Activated T-helper 1 cell treated with anti-CD3 and anti-CD28 coated beads, Interleukin-12 subunit alpha, Interleukin-12 subunit beta, Interleukin-2, Interleukin-4 antibody, amounts not matched to agents 30 ng/mL and 10 ng/mL and 1 ng/mL, durations not matched to agents 14 hours and 24 hours and 36 hours (primary cell): ENCODE results near the gene TCF7L2. TPM values are rescaled to one million over a fixed set of nuclear protein-coding genes. Genes with fewer than 3 reads are reported as not detected.

Source experiments
- DNase-seq: peaks from one replicate; pipeline ENCODE4 v3.0.0; 2021; ENCODE audit warnings: low spot score
- H3K27ac Mint-ChIP-seq: one replicate; pipeline ENCODE4 v1.8.0; 2021; ENCODE audit warnings: mild to moderate bottlenecking, mixed read lengths
- H3K27me3 Mint-ChIP-seq: one replicate; pipeline ENCODE4 v1.8.0; 2022; ENCODE audit warnings: mild to moderate bottlenecking, moderate library complexity, mixed read lengths; ENCODE audit not compliant: insufficient read depth
- H3K36me3 Mint-ChIP-seq: one replicate; pipeline ENCODE4 v1.8.0; 2021; ENCODE audit warnings: low read depth, mixed read lengths
- H3K4me1 Mint-ChIP-seq: one replicate; pipeline ENCODE4 v1.8.0; 2021; ENCODE audit warnings: low read depth, mixed read lengths
- H3K4me3 Mint-ChIP-seq: one replicate; pipeline ENCODE4 v1.8.0; 2021; ENCODE audit warnings: mild to moderate bottlenecking, moderate library complexity, mixed read lengths
- H3K9me3 Mint-ChIP-seq: one replicate; pipeline ENCODE4 v1.8.0; 2021; ENCODE audit warnings: mixed read lengths
- intact Hi-C: fragments of 100-400 bp; cut with micrococcal nuclease; formaldehyde crosslinking; loops from one replicate; pipeline ENCODE4 v1.15.1; 2024
- total RNA-seq: library from RNA; stranded (reverse); gene quantifications from 2 replicates; pipeline ENCODE4 v1.2.3, GENCODE V29; 2022

The TCF7L2 gene
- total RNA-seq, 1 donor from 2014 or later, result 0.36 TPM

DNA sequence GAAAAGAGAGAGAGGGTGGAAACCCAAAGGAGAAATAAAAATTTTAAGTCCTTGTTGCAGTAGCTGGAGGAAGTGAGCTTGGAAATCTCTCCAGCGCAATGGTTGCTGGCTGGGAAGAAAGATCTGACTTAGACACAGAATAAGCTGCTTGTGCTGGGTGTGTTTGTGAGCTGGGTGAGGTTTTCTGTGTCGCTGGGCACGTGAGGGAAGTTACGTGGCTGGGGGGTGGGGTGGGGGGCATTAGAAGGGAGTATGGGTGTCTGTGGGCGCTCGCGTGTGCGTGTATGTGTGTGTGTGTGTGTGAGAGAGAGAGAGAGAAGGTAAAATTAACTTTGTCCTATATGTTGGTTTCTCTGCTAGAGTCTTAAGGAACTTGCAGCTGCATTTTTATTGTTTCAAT, 11.6 kb downstream of the TCF7L2 start:
- H3K4me1 Mint-ChIP-seq, result no peaks in the 10 kb centered on the region
- no peaks in the 10 kb centered on the region for H3K9me3 Mint-ChIP-seq
- H3K27ac Mint-ChIP-seq, result no peak overlapping the region
- no peaks in the 10 kb centered on the region for H3K36me3 Mint-ChIP-seq
- no peak for DNase-seq
- no peak overlapping the region for H3K4me3 Mint-ChIP-seq
- peaks cover 59% of the 10 kb centered on the region for H3K27me3 Mint-ChIP-seq
- intact Hi-C loops, result no loop called here

DNA sequence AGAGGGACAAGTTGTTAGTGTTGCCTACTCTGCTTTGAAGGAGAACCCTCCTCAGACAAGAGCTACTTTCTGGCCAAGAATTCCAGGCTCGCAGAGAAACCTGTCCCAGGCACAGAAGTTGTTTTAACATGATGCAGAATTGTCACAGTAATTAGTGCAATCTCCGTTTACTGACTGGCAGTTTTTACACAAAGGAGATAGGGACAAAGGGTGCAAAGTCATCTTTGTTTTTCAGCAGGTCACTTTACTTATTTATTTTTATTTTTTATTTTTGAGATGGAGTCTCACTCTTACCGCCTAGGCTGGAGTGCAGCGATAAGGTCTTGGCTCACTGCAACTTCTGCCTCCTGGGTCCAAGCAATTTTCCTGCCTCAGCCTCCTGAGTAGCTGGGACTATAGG, 12.3 kb downstream of the TCF7L2 start:
- H3K27me3 Mint-ChIP-seq, result peaks cover 55% of the 10 kb centered on the region
- no peak overlapping the region for H3K27ac Mint-ChIP-seq
- no peak overlapping the region for H3K4me3 Mint-ChIP-seq

DNA sequence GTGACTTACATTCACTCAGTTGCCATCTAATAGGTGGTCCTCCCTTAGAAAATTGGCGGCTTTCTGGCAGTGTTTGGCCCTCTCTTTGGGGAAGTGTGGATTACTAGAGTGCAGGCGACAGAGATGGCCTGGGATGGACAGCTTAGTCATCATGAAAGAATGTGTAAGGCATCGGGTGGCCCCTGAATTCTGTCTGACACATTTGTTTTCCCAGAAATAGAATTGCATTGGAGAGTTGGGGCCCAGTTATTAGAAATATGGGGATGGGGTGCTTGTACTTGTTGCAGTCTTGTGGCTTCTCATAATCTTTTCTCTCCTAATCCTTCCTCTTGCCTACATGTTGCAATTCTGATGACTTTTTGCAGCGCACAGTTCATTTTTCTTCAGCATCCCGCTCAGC, 13.8 kb downstream of the TCF7L2 start:
- H3K27ac Mint-ChIP-seq, result no peak overlapping the region
- H3K9me3 Mint-ChIP-seq, result no peaks in the 10 kb centered on the region
- H3K4me1 Mint-ChIP-seq, result no peaks in the 10 kb centered on the region
- peaks cover 41% of the 10 kb centered on the region for H3K27me3 Mint-ChIP-seq
- intact Hi-C loops, result no loop called here
- no peak overlapping the region for H3K4me3 Mint-ChIP-seq
- H3K36me3 Mint-ChIP-seq, result no peaks in the 10 kb centered on the region
- no peak for DNase-seq

More for the DNA sequence above, 12.3 kb downstream of the TCF7L2 start:
- DNase-seq, result no peak
- no peaks in the 10 kb centered on the region for H3K4me1 Mint-ChIP-seq
- no peaks in the 10 kb centered on the region for H3K9me3 Mint-ChIP-seq
- no peaks in the 10 kb centered on the region for H3K36me3 Mint-ChIP-seq
- intact Hi-C loops, result no loop called here

DNA sequence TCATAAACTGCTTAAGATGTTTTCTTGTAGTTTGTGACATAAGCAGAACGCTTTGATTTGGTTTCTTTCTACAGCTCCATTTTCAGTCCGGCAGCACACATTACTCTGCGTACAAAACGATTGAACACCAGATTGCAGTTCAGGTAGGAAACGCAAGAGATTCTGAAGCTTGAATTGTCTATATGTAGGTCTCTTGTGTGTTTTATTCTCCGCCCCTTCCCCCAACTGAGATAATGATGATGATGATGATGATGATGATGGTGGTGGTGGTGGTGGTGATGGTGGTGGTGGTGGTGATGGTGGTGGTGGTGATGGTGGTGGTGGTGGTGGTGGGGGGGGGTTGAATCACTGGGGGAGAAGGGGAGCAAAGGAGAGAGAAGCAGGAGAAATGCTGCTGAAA, 14.4 kb downstream of the TCF7L2 start:
- H3K27me3 Mint-ChIP-seq, result peaks cover 34% of the 10 kb centered on the region
- H3K4me1 Mint-ChIP-seq, result no peaks in the 10 kb centered on the region
- H3K4me3 Mint-ChIP-seq, result no peak overlapping the region

DNA sequence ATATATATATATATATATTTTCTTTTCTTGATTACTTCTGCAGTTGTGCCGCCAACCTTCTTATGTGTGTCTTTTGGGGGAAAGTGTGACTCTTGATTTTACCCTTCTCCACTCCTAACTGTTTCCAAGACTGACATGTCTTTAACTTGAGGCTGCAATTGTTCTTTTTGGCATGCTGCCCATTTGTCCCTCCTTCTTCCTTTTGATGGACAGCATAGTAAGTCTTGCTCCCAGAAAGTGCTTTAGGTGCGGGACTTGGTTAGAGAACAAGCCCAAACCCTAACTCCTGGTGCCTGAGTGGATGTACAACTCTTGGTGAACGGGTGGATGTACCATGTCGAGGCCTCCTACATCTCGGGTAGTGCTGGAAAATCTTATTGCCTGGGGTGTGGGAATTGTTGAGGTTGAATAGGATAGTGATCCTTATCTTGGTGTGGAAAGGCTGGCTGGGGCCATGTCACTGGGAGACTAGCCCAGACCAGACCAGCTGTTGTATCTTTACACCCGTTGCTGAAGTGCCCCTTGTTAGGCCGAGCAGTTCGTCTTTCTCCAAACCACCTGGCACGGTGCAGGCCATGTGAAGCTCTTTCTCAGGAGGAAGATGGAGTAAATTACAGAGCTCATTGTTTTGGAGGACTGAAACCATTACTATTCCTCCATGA, 16.3 kb downstream of the TCF7L2 start:
- no peak for DNase-seq
- intact Hi-C loops, result no loop called here
- Mint-ChIP-seq H3K9me3 (no peaks in the 10 kb centered on the region), H3K27ac (no peak overlapping the region), H3K4me3 (no peak overlapping the region), H3K4me1 (no peaks in the 10 kb centered on the region), H3K27me3 (peaks cover 32% of the 10 kb centered on the region), H3K36me3 (no peaks in the 10 kb centered on the region)

More for the DNA sequence above, 14.4 kb downstream of the TCF7L2 start:
- no peak for DNase-seq
- intact Hi-C loops, result no loop called here
- Mint-ChIP-seq H3K27ac (no peak overlapping the region), H3K36me3 (no peaks in the 10 kb centered on the region), H3K9me3 (no peaks in the 10 kb centered on the region)

DNA sequence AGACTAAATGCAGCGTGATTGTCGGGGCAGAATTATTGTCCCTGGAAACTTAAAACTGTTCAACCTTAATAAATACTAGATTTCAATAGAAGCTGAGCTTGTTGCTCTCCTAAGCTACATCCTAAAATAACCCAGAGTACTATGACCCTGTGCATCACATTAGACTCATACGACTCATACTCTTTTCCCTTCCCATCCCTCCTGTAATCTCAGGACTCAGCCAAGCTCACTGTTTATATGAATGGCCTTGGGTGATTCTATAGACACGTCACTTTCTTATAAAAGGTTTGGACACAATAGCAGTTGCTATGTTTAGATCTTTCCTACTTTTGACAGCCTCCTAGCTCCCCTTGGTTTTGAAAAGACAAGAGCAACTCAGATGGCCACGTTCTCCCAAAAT, 17.2 kb downstream of the TCF7L2 start:
- Mint-ChIP-seq H3K36me3 (no peaks in the 10 kb centered on the region), H3K27ac (no peak overlapping the region), H3K4me1 (no peaks in the 10 kb centered on the region), H3K4me3 (no peak overlapping the region), H3K9me3 (no peaks in the 10 kb centered on the region), H3K27me3 (peaks cover 30% of the 10 kb centered on the region)
- intact Hi-C loops, result no loop called here
- DNase-seq, result no peak

DNA sequence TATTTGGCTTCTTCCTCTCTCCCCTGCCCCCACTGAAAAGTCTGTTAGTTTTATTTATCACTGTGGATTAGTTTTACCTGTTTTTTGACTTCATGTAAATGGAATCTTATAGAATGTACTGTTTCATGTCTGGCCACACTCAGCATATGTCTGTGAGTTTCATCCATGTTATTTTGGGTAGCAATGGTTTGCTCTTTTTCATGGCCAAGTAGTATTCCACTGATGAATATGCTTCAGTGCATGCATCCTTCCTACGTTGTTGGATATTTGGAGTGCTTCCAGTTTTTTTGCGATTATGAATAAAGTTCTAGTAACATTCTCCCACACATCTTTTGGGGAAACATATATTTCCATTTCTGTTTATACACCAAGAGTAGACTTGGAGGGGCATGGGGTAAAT, 19.1 kb downstream of the TCF7L2 start:
- H3K4me3 Mint-ChIP-seq, result no peak overlapping the region
- peaks cover 41% of the 10 kb centered on the region for H3K27me3 Mint-ChIP-seq
- intact Hi-C loops, result no loop called here
- DNase-seq, result no peak
- no peaks in the 10 kb centered on the region for H3K9me3 Mint-ChIP-seq
- H3K36me3 Mint-ChIP-seq, result no peaks in the 10 kb centered on the region
- no peak overlapping the region for H3K27ac Mint-ChIP-seq
- no peaks in the 10 kb centered on the region for H3K4me1 Mint-ChIP-seq

DNA sequence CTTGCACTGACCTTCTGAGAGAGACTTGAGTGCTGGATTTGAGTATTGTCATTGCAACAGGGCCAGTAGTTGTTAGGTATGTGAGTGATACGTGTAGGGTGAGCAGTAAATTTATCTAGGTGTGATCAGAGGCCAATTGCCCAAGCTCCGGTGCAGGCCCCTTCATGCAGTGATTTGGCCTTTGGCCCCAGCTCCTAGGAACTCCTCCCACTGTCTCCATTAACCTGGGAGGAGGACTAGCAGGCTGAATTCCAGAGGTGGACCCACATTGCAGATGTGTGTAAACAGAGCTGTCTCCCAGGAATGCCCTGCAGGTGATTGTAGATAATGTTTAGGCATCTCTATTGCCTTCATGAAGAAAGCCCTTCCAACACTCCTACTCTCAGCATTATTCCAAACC, 19.5 kb downstream of the TCF7L2 start:
- no peaks in the 10 kb centered on the region for H3K9me3 Mint-ChIP-seq
- no peak for DNase-seq
- H3K4me1 Mint-ChIP-seq, result no peaks in the 10 kb centered on the region
- no peak overlapping the region for H3K4me3 Mint-ChIP-seq
- intact Hi-C loops, result no loop called here
- H3K36me3 Mint-ChIP-seq, result no peaks in the 10 kb centered on the region
- H3K27me3 Mint-ChIP-seq, result peaks cover 37% of the 10 kb centered on the region
- H3K27ac Mint-ChIP-seq, result no peak overlapping the region

DNA sequence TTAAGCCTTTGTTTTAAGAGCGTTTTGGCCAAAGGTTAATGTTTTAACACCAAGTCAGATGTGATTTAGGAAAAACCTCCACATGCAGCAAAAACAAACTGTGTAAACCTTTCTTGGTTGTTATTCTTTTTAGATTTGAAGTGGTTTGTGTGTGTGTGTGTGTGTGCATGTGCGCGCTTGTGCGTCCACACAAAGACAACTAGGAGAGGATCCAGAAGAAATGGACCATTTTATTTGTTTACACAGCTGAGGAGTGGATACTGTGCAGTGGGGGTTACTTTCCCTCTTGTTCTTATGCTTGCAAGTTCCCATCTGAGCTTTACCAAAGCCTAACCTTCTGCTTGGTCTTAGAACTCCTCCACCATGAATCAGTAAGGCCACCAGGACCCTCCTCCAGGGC, 20.0 kb downstream of the TCF7L2 start:
- Mint-ChIP-seq H3K4me1 (no peaks in the 10 kb centered on the region), H3K4me3 (no peak overlapping the region), H3K9me3 (no peaks in the 10 kb centered on the region), H3K27ac (no peak overlapping the region), H3K36me3 (no peaks in the 10 kb centered on the region), H3K27me3 (peaks cover 35% of the 10 kb centered on the region)
- intact Hi-C loops, result no loop called here
- DNase-seq, result no peak

DNA sequence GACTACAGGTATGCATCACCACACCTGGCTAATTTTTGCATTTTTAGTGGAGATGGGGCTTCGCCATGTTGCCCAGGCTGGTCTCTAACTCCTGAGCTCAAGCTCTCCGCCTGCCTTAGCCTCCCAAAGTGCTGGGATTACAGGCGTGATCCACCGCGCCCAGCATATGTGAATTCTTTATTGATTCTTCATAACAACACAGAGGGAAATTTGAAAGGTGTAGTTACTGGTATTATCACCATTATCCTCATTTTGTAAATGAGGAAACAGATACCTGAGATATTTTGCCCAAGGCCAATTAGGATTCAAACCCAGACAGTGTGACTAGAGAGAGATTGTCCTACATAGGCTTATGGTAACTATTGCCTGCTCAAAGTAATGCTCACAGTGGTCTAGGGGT, 22.6 kb downstream of the TCF7L2 start:
- Mint-ChIP-seq H3K36me3 (no peaks in the 10 kb centered on the region), H3K9me3 (no peaks in the 10 kb centered on the region), H3K4me3 (no peak overlapping the region), H3K4me1 (no peaks in the 10 kb centered on the region), H3K27me3 (peaks cover 50% of the 10 kb centered on the region), H3K27ac (no peak overlapping the region)
- DNase-seq, result no peak
- intact Hi-C loops, result no loop called here

DNA sequence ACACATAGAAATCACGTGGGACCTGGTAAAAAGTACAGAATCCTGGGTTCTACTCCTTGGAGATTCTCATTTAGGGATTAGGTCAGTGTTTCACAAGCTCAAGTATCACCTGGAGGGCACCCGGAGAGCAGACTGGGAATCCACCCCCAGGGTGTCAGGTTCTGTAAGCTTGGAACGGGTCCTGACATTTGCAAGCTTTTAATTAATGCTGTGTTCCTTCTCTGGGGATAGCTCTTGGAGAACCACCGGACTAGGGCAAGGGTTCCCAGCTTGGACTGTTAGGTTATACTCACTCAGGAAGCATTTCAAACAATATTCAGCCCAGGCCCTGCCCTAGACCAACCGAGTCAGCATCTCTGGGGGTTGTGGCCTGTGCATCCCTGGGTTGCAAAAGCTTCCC, 23.0 kb downstream of the TCF7L2 start:
- H3K27ac Mint-ChIP-seq, result no peak overlapping the region
- intact Hi-C loops, result no loop called here
- no peak for DNase-seq
- no peaks in the 10 kb centered on the region for H3K36me3 Mint-ChIP-seq
- H3K4me3 Mint-ChIP-seq, result no peak overlapping the region
- peaks cover 53% of the 10 kb centered on the region for H3K27me3 Mint-ChIP-seq
- H3K4me1 Mint-ChIP-seq, result no peaks in the 10 kb centered on the region
- no peaks in the 10 kb centered on the region for H3K9me3 Mint-ChIP-seq

DNA sequence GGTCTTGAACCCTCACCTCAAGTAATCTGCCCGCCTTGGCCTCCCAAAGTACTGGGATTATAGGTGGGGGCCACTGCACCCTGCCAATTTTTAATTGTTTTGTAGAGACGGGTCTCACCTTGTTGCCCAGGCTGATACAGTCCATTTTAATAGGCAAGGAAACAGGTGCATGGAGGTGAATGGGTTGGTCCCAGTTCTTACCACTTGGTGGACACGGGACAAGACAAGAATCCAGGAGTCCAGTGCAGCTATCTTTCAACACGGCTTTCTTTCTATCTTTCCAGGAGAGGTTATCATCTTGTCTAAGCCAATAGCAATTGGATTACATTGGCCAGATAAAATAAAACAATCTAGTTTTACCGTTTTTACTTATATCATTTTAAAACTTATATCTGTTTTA, 23.8 kb downstream of the TCF7L2 start:
- no peaks in the 10 kb centered on the region for H3K4me1 Mint-ChIP-seq
- H3K36me3 Mint-ChIP-seq, result no peaks in the 10 kb centered on the region
- H3K9me3 Mint-ChIP-seq, result no peaks in the 10 kb centered on the region
- no peak overlapping the region for H3K4me3 Mint-ChIP-seq
- H3K27me3 Mint-ChIP-seq, result peaks cover 57% of the 10 kb centered on the region
- no peak for DNase-seq
- intact Hi-C loops, result no loop called here
- H3K27ac Mint-ChIP-seq, result no peak overlapping the region

DNA sequence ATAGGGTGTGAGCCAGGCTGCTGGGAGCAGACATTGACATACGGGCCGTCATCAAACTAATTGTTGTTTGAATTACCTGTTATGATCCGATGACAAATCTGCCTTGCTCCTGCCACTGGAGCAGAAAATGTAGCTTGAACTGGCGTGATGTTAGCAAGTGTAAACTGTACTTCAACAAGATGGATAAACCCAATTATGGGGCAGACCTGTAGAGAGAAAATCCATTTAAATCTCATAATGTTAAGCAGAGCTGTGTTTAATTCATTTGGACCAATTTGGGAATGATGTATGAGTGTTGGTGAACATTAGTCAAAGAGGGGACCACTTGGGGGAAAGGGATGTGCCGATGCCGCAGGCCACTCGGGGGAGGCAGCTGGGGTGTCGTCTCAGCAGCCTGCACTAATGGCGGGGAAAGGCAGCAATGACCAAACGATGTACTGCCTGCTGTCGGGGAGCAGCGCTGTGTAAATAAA, 27.4 kb downstream of the TCF7L2 start:
- Mint-ChIP-seq H3K9me3 (peaks cover 5% of the 10 kb centered on the region), H3K4me1 (peaks cover 9% of the 10 kb centered on the region), H3K36me3 (no peaks in the 10 kb centered on the region), H3K27ac (no peak overlapping the region), H3K4me3 (no peak overlapping the region), H3K27me3 (peaks cover 63% of the 10 kb centered on the region)
- intact Hi-C loops, result no loop called here
- DNase-seq, result no peak

DNA sequence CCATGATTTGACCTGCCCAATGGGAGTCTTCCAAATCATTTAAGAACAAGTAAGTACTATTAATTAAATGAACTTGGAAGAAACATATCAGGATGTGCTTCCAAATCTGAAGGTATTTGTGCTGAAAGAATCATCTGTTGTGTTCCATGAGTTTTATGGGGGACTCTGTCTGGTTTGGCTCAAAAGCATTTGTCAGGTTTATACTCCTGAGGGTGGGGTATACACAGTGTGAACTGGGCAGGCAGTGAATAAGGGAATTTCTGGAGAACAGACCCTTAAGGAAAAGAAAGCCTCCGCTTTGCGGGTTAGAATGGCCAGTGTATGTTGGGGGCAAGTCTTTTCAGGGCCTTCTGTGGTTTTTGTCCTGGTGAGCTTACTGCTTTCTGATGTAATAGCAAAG, 29.9 kb downstream of the TCF7L2 start:
- Mint-ChIP-seq H3K4me1 (peaks cover 9% of the 10 kb centered on the region), H3K4me3 (no peak overlapping the region), H3K9me3 (peaks cover 5% of the 10 kb centered on the region), H3K27ac (no peak overlapping the region), H3K27me3 (peaks cover 70% of the 10 kb centered on the region), H3K36me3 (no peaks in the 10 kb centered on the region)
- intact Hi-C loops, result loop anchor here (10.0 kb wide), 1 partner anchor 705 kb away; no protein-coding TSS in a partner anchor
- no peak for DNase-seq
